HG03460 (cell line): ENCODE measurements around the gene PIAS2.

Experiments
- ATAC-seq: cut with Tn5 transposase; IDR thresholded peaks from one replicate; pipeline ENCODE4 v1.9.1; 2021; ENCODE audit not compliant: unreplicated experiment

The PIAS2 gene

DNA sequence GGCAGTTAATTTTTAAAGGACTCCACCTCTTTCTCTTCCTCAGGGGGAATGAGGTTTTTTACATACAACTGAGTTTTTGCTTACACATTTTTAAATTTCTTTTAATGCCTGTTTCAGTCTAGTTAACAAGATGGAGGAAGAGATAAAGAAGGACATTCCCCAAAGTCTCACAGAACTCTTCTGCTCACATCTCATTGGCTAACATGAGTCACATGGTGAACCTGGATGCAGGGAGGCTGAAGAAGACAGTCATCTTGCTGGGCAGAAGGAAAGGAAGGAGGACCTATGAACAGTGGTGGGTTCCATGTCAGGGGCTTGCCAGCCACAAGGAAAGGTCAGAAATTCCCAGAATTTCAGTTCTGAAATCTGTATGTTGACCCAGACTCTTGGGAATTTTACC lies 150.1 kb downstream of the PIAS2 start:
- no peak for ATAC-seq

DNA sequence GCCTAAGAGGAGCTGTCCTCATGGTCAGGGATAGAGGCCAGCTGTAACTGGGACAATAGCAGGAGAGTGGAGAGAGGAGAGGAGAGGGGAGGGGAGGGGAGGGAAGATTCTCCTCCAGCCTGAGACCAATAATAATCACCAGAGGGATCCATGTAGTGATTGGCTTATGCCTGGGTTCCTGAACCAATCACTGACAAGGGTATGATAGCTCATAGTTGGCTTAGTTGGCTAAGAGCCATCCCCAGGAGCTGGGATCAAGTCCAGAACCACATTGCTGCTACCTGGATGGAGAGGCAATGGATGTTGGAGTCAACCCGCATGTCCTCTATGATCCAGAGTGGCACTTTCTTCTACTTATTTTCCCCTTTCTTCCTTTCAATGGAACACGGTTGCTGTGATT lies 152.7 kb downstream of the PIAS2 start:
- ATAC-seq: no peak

- ATAC-seq: no peak
Measured at GRCh38 chr18:46761059-46761769, 156.1 kb downstream of the PIAS2 start.

GRCh38 chr18:46759890-46760289 lies 157.4 kb downstream of the PIAS2 start:
- no peak for ATAC-seq

GRCh38 chr18:46756559-46757201 lies 160.6 kb downstream of the PIAS2 start, which contains the start of gene ST8SIA5:
Gene ST8SIA5 (minus strand): TSS chr18:46757053. CDS start chr18:46756508, 545 bp downstream.
- ATAC-seq: peak; percentile 39

GRCh38 chr18:46756025-46756558 lies 161.2 kb downstream of the PIAS2 start:
- no peak for ATAC-seq

- no peak for ATAC-seq
Measured at GRCh38 chr18:46755315-46756024, 161.8 kb downstream of the PIAS2 start.

- no peak for ATAC-seq
Measured at GRCh38 chr18:46754661-46755292, 162.5 kb downstream of the PIAS2 start.

DNA sequence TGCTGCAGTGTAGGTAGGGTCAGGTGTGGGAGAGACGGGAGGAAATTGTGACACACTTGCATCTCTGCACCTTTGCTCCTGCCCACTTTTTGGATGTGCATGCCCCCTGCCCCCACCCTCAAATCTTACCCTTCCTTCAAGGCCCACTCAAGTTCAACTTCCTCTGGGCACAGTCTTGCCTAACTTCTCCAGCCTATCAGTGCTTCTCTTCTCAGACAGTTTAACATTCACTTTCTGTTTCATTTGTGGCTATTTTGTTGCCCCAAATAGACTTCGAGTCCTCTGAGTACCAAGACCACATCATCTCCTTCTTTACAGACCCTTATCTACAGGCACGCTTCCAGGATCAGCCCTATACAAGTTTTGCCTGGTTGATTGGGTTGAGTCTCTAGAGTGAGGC lies 163.1 kb downstream of the PIAS2 start:
- peak; percentile 62 for ATAC-seq
